HepG2 (cell line): ENCODE data around the gene PCSK6. TPM values are rescaled to one million over a fixed set of nuclear protein-coding genes. Genes with fewer than 3 reads are reported as not detected.
A peak's percentile ranks its signal among the peaks of the same experiment; 100 is the strongest.

Experiments
- BRCA1 ChIP-seq: sonication (generic); formaldehyde crosslinking; IDR thresholded peaks from 2 replicates; pipeline ENCODE4 v1.4.0; 2020; ENCODE audit warnings: missing genetic modification reagents
- HNRNPK ChIP-seq: fragments of 200-400 bp; formaldehyde crosslinking; IDR thresholded peaks from 2 replicates; pipeline ENCODE4 v1.6.1; 2018; ENCODE audit warnings: low read length, low read depth, moderate library complexity, mild to moderate bottlenecking; ENCODE audit not compliant: poor library complexity, severe bottlenecking
- HNRNPUL1 ChIP-seq: fragments of 200-400 bp; formaldehyde crosslinking; IDR thresholded peaks from 2 replicates; pipeline ENCODE4 v1.6.1; 2017; ENCODE audit warnings: low read depth, mild to moderate bottlenecking, low read length, moderate library complexity
- NCOA1 ChIP-seq: sonication (generic); formaldehyde crosslinking; IDR thresholded peaks from 2 replicates; pipeline ENCODE4 v1.9.0; 2021; ENCODE audit warnings: missing genetic modification reagents
- NFIB ChIP-seq: sonication (generic); formaldehyde crosslinking; IDR thresholded peaks from 2 replicates; pipeline ENCODE4 v1.9.0; 2021; ENCODE audit warnings: missing genetic modification reagents, mild to moderate bottlenecking, borderline replicate concordance
- PHF8 ChIP-seq: sonication (generic); formaldehyde crosslinking; IDR thresholded peaks from 2 replicates; pipeline ENCODE4 v1.5.0; 2020; ENCODE audit warnings: missing genetic modification reagents
- PRPF4 ChIP-seq: fragments of 200-400 bp; formaldehyde crosslinking; IDR thresholded peaks from 2 replicates; pipeline ENCODE4 v1.6.1; 2016; ENCODE audit warnings: low read length, low read depth; ENCODE audit not compliant: poor library complexity, severe bottlenecking
- SETDB1 ChIP-seq: sonication (generic); formaldehyde crosslinking; IDR thresholded peaks from 2 replicates; pipeline ENCODE4 v1.5.1; 2020; ENCODE audit warnings: missing genetic modification reagents, mild to moderate bottlenecking, borderline replicate concordance
- SOX6 ChIP-seq, 2 experiments: fragments of 450-650 bp in 1 of 2; sonication (generic) in 1 of 2; formaldehyde crosslinking in 1 of 2; IDR thresholded peaks; 2 replicates each; pipeline versions ENCODE4 v1.4.0 to v1.6.1; 2017 to 2020; ENCODE audit warnings: antibody characterized with exemption in 1 of 2, mild to moderate bottlenecking in 1 of 2, missing genetic modification reagents in 1 of 2
- TOPORS ChIP-seq: sonication (generic); formaldehyde crosslinking; IDR thresholded peaks from 2 replicates; pipeline ENCODE4 v1.8.0; 2023; ENCODE audit warnings: mild to moderate bottlenecking, missing genetic modification reagents
- ZKSCAN1 ChIP-seq: fragments of 150-350 bp; IDR thresholded peaks from 2 replicates; pipeline ENCODE4 v1.6.1; 2014; ENCODE audit warnings: low read length
- ZNF563 ChIP-seq: sonication (generic); formaldehyde crosslinking; IDR thresholded peaks from 2 replicates; pipeline ENCODE4 v1.8.0; 2022; ENCODE audit warnings: mild to moderate bottlenecking, moderate library complexity, missing genetic modification reagents
- polyA plus RNA-seq, 8 experiments: library from polyadenylated mRNA; depleted of rRNA in 3 of 8; stranded (reverse) in 7 of 8; unstranded in 1 of 8; fragments of >200 nt; fragmentation: Illumina TruSeq in 4 of 8; extraction: Trizol in 4 of 8; gene quantifications; 2 replicates each; pipeline versions ENCODE4 v1.2.1 to v1.2.3, GENCODE V29; 2011 to 2016; ENCODE audit warnings: low read depth in 4 of 8, missing spikeins in 1 of 8, mixed read lengths in 1 of 8; ENCODE audit not compliant: insufficient read depth in 1 of 8
- total RNA-seq, 5 experiments: library from RNA; depleted of rRNA; stranded (reverse); fragments of >200 nt; fragmentation: Illumina TruSeq; extraction: Trizol; gene quantifications; 2 replicates each; pipeline ENCODE4 v1.2.3, GENCODE V29; 2016; ENCODE audit warnings: low read depth in 1 of 5
- TF ChIP-seq, protein P1 (sequence below): sonication (generic); formaldehyde crosslinking; IDR thresholded peaks from 2 replicates; pipeline ENCODE4 v1.8.0; 2022; ENCODE audit warnings: missing genetic modification reagents, mild to moderate bottlenecking, moderate library complexity, borderline replicate concordance
- TF ChIP-seq, protein P2 (sequence below): sonication (generic); formaldehyde crosslinking; IDR thresholded peaks from 2 replicates; pipeline ENCODE4 v1.8.0; 2022; ENCODE audit warnings: mild to moderate bottlenecking, missing genetic modification reagents, moderate library complexity
- TF ChIP-seq, protein P3 (sequence below): sonication (generic); formaldehyde crosslinking; IDR thresholded peaks from 2 replicates; pipeline ENCODE4 v1.5.0; 2020; ENCODE audit warnings: missing genetic modification reagents
- TF ChIP-seq, protein P4 (sequence below): sonication (generic); formaldehyde crosslinking; IDR thresholded peaks from 2 replicates; pipeline ENCODE4 v1.5.1; 2020; ENCODE audit warnings: missing genetic modification reagents, mild to moderate bottlenecking, borderline replicate concordance
- TF ChIP-seq, protein P5 (sequence below): sonication (generic); formaldehyde crosslinking; IDR thresholded peaks from 2 replicates; pipeline ENCODE4 v1.8.0; 2022; ENCODE audit warnings: missing genetic modification reagents, low read depth, mild to moderate bottlenecking, borderline replicate concordance

The PCSK6 gene
- total and polyA plus RNA-seq, 2 of the 13 experiments (the other 11 are each of a cell fraction or from before 2014, with no cell fraction given), result 56.5 to 155 TPM

DNA sequence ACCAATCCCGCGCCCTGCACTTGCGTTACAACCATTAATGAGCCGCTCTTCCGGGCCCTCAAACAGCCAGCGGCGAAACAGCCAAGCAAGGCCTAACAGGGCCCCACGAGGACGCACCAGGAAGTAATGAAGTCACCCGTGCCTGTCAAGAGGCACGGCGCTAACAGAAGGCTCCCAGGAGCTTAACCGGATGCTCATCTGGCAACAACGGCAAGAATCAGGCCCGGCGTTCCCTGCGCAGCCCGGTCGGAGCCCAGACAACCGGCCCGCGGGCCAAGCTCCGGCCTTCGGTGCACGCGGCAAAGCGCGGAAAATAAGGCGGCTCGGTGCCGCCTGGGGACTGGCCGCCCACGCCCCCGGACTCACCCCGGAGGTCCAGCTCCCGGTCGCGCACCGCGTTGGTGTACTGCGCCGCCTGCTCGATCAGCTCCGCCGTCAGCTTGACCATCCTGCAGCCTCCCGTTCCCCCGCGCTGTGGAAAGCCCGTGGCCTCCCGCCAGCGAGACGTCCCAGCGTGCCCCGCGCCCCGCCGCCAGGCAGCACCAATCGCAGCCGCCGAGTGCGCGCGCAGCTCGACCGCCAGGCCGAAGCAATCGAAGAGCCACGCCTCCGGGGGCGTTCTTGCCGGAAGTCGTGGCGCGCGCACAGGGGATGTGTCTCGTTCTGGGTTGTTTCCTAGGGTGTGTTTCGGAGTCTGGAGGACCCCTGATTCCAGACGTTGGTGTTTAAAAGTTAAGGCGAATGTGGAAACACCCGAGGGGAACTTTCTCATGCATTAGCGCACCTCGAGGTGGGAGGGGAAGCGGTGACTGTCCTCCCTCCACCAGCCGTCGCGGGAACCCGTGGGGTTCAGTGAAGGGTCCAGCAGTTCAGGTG, 194.5 kb downstream of the PCSK6 start, which contains the start of gene SNRPA1 (continued):
- TF ChIP-seq, protein P1, sequence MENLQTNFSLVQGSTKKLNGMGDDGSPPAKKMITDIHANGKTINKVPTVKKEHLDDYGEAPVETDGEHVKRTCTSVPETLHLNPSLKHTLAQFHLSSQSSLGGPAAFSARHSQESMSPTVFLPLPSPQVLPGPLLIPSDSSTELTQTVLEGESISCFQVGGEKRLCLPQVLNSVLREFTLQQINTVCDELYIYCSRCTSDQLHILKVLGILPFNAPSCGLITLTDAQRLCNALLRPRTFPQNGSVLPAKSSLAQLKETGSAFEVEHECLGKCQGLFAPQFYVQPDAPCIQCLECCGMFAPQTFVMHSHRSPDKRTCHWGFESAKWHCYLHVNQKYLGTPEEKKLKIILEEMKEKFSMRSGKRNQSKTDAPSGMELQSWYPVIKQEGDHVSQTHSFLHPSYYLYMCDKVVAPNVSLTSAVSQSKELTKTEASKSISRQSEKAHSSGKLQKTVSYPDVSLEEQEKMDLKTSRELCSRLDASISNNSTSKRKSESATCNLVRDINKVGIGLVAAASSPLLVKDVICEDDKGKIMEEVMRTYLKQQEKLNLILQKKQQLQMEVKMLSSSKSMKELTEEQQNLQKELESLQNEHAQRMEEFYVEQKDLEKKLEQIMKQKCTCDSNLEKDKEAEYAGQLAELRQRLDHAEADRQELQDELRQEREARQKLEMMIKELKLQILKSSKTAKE, result peak; percentile 76
- TF ChIP-seq HNRNPUL1 (peak; percentile 67; the same call in 1 of the 2 replicates), PHF8 (CRISPR knock-in tag) (peak; percentile 97), SOX6 (IDR thresholded peaks at IDR 0.05) (no peak), SOX6 (CRISPR knock-in tag; IDR thresholded peaks at IDR 0.05) (peak; percentile 74), BRCA1 (CRISPR knock-in tag) (no peak), ZNF563 (CRISPR knock-in tag) (peak; percentile 90), TOPORS (CRISPR knock-in tag) (no peak), PRPF4 (no peak), NFIB (CRISPR knock-in tag) (no peak), HNRNPK (peak; percentile 69), SETDB1 (CRISPR knock-in tag) (no peak), NCOA1 (CRISPR knock-in tag) (peak; percentile 96), ZKSCAN1 (no peak)
- TF ChIP-seq, protein P2, sequence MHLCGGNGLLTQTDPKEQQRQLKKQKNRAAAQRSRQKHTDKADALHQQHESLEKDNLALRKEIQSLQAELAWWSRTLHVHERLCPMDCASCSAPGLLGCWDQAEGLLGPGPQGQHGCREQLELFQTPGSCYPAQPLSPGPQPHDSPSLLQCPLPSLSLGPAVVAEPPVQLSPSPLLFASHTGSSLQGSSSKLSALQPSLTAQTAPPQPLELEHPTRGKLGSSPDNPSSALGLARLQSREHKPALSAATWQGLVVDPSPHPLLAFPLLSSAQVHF, result peak; percentile 78
- TF ChIP-seq, protein P3, sequence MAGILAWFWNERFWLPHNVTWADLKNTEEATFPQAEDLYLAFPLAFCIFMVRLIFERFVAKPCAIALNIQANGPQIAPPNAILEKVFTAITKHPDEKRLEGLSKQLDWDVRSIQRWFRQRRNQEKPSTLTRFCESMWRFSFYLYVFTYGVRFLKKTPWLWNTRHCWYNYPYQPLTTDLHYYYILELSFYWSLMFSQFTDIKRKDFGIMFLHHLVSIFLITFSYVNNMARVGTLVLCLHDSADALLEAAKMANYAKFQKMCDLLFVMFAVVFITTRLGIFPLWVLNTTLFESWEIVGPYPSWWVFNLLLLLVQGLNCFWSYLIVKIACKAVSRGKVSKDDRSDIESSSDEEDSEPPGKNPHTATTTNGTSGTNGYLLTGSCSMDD (CRISPR knock-in tag), result no peak
- TF ChIP-seq, protein P4, sequence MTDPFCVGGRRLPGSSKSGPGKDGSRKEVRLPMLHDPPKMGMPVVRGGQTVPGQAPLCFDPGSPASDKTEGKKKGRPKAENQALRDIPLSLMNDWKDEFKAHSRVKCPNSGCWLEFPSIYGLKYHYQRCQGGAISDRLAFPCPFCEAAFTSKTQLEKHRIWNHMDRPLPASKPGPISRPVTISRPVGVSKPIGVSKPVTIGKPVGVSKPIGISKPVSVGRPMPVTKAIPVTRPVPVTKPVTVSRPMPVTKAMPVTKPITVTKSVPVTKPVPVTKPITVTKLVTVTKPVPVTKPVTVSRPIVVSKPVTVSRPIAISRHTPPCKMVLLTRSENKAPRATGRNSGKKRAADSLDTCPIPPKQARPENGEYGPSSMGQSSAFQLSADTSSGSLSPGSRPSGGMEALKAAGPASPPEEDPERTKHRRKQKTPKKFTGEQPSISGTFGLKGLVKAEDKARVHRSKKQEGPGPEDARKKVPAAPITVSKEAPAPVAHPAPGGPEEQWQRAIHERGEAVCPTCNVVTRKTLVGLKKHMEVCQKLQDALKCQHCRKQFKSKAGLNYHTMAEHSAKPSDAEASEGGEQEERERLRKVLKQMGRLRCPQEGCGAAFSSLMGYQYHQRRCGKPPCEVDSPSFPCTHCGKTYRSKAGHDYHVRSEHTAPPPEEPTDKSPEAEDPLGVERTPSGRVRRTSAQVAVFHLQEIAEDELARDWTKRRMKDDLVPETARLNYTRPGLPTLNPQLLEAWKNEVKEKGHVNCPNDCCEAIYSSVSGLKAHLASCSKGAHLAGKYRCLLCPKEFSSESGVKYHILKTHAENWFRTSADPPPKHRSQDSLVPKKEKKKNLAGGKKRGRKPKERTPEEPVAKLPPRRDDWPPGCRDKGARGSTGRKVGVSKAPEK (CRISPR knock-in tag), result no peak
- TF ChIP-seq, protein P5, sequence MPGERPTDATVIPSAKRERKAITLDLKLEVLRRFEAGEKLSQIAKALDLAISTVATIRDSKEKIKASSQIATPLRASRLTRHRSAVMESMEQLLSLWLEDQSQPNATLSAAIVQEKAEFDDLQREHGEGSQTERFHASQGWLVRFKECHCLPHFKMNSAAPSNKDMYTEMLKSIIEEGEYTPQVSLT, result peak; percentile 84; the same call in 1 of the 2 replicates
